Measurements from ENCODE around the gene NHEJ1. TPM values are rescaled to one million over a fixed set of nuclear protein-coding genes. Genes with fewer than 3 reads are reported as not detected.

NHEJ1 gene
- total and polyA plus RNA-seq, 2 of the 13 experiments (the other 11 are each of a cell fraction or from before 2014, with no cell fraction given): 30.0 to 30.7 TPM

- TF ChIP-seq THRA (CRISPR knock-in tag; IDR thresholded peaks at IDR 0.05; ENCODE audit: borderline replicate concordance) (peak; percentile 61; the same call in 1 of the 2 replicates), FOXA3 (CRISPR knock-in tag; IDR thresholded peaks at IDR 0.05) (0 out of 2 replicates have a peak, but pooled peaks have one; percentile 10), RARA (CRISPR knock-in tag; IDR thresholded peaks at IDR 0.05) (peak; percentile 69), HMG20A (CRISPR knock-in tag; IDR thresholded peaks at IDR 0.05; ENCODE audit: borderline replicate concordance) (peak; percentile 65; the same call in 1 of the 2 replicates), PHF21A (CRISPR knock-in tag; IDR thresholded peaks at IDR 0.05) (peak; percentile 37; the same call in 1 of the 2 replicates), MAX (IDR thresholded peaks at IDR 0.05) (0 out of 2 replicates have a peak, but pooled peaks have one; percentile 51), ZNF580 (CRISPR knock-in tag; IDR thresholded peaks at IDR 0.05; ENCODE audit: borderline replicate concordance, low read depth) (0 out of 2 replicates have a peak, but pooled peaks have one; percentile 48), ZNF124 (CRISPR knock-in tag; IDR thresholded peaks at IDR 0.05) (no peak), LCORL (IDR thresholded peaks at IDR 0.05) (no peak), LCORL (CRISPR knock-in tag; IDR thresholded peaks at IDR 0.05) (no peak), GATAD2A (CRISPR knock-in tag; IDR thresholded peaks at IDR 0.05) (peak; percentile 78), ETV5 (CRISPR knock-in tag; IDR thresholded peaks at IDR 0.05; ENCODE audit: borderline replicate concordance) (0 out of 2 replicates have a peak, but pooled peaks have one; percentile 22), U2AF2 (IDR thresholded peaks at IDR 0.05; ENCODE audit: low read depth, low read length) (no peak), MIXL1 (CRISPR knock-in tag; IDR thresholded peaks at IDR 0.05) (no peak), PATZ1 (CRISPR knock-in tag; IDR thresholded peaks at IDR 0.05) (peak; percentile 28; the same call in 1 of the 2 replicates), TGIF2 (CRISPR knock-in tag; IDR thresholded peaks at IDR 0.05) (peak; percentile 44; the same call in 1 of the 2 replicates), ATF3 (CRISPR knock-in tag; IDR thresholded peaks at IDR 0.05) (peak; percentile 79), FOXA1 (IDR thresholded peaks at IDR 0.05) (no peak), FOXA1 (CRISPR knock-in tag; IDR thresholded peaks at IDR 0.05) (peak; percentile 36; the same call in 1 of the 2 replicates), BATF2 (CRISPR knock-in tag; IDR thresholded peaks at IDR 0.05) (no peak), SMC3 (IDR thresholded peaks at IDR 0.05; ENCODE audit: low read length) (peak; percentile 20; the same call in 1 of the 2 replicates), ATF7 (IDR thresholded peaks at IDR 0.05) (no peak), ATF7 (CRISPR knock-in tag; IDR thresholded peaks at IDR 0.05) (no peak), ZBTB7B (CRISPR knock-in tag; IDR thresholded peaks at IDR 0.05) (peak; percentile 22; the same call in 1 of the 2 replicates), ZNF570 (CRISPR knock-in tag; IDR thresholded peaks at IDR 0.05; ENCODE audit: borderline replicate concordance) (no peak), CBFB (CRISPR knock-in tag; IDR thresholded peaks at IDR 0.05) (0 out of 2 replicates have a peak, but pooled peaks have one; percentile 40), RXRA (CRISPR knock-in tag; IDR thresholded peaks at IDR 0.05) (peak; percentile 75; the same call in 1 of the 2 replicates)
These were observed 35.3 kb downstream of the NHEJ1 start (continued) for GRCh38 chr2:219125225-219125885.

Measured in HepG2 (cell line).